Suprapubic skin (tissue), 4 donors: ENCODE data around the gene MFNG. TPM values are rescaled to one million over a fixed set of nuclear protein-coding genes. Genes with fewer than 3 reads are reported as not detected.

Source experiments
- DNase-seq, 2 donors: peaks; one replicate each; pipeline ENCODE4 v3.0.0-alpha.2; 2019; ENCODE audit warnings: low spot score in 2 of 2
- H3K27ac ChIP-seq: fragments of 200-600 bp; sonication (generic); one replicate; pipeline ENCODE4 v1.5.1; 2019
- H3K27me3 ChIP-seq: fragments of 200-600 bp; sonication (generic); one replicate; pipeline ENCODE4 v1.5.1; 2019
- H3K36me3 ChIP-seq: fragments of 200-600 bp; sonication (generic); one replicate; pipeline ENCODE4 v1.5.1; 2019
- H3K4me1 ChIP-seq: fragments of 200-600 bp; sonication (generic); one replicate; pipeline ENCODE4 v1.5.1; 2019
- H3K4me3 ChIP-seq: fragments of 200-600 bp; sonication (generic); one replicate; pipeline ENCODE4 v1.5.1; 2019; ENCODE audit warnings: mild to moderate bottlenecking
- H3K9me3 ChIP-seq: fragments of 200-600 bp; sonication (generic); one replicate; pipeline ENCODE4 v1.5.1; 2019
- EP300 ChIP-seq: sonication (generic); formaldehyde crosslinking; IDR thresholded peaks from one replicate; pipeline ENCODE4 v1.6.1; 2017; ENCODE audit warnings: antibody characterized with exemption
- POLR2A ChIP-seq, 2 donors: fragments of 450-650 bp; IDR thresholded peaks; one replicate each; pipeline ENCODE4 v1.6.1; 2017; ENCODE audit warnings: antibody characterized with exemption in 2 of 2, mild to moderate bottlenecking in 2 of 2, moderate library complexity in 2 of 2
- POLR2AphosphoS5 ChIP-seq, 3 donors: sonication (generic); formaldehyde crosslinking; IDR thresholded peaks; one replicate each; pipeline ENCODE4 v1.6.1; 2017; ENCODE audit warnings: antibody characterized with exemption in 3 of 3
- WGBS: methylation state at CpG from one replicate; pipeline ENCODE4 v1.1.5; 2018; 5-methylcytosine and 5-hydroxymethylcytosine counted together
- total RNA-seq, 4 donors: library from RNA; depleted of rRNA; stranded (reverse); fragments of >200 nt; gene quantifications; one replicate each; pipeline ENCODE4 v1.1.0, GENCODE V29; 2016
- TF ChIP-seq, protein P1 (sequence below), 2 donors: fragments of 200-600 bp in 1 of 2; fragments of 450-650 bp in 1 of 2; sonication (generic) in 1 of 2; IDR thresholded peaks; one replicate each; pipeline ENCODE4 v1.5.1; 2016 to 2019; ENCODE audit warnings: antibody characterized with exemption in 2 of 2, mild to moderate bottlenecking in 1 of 2, moderate library complexity in 1 of 2

The MFNG gene
- total RNA-seq, 4 donors from 2014 or later, result 3.5 to 8.6 (median 4.9) TPM

DNA sequence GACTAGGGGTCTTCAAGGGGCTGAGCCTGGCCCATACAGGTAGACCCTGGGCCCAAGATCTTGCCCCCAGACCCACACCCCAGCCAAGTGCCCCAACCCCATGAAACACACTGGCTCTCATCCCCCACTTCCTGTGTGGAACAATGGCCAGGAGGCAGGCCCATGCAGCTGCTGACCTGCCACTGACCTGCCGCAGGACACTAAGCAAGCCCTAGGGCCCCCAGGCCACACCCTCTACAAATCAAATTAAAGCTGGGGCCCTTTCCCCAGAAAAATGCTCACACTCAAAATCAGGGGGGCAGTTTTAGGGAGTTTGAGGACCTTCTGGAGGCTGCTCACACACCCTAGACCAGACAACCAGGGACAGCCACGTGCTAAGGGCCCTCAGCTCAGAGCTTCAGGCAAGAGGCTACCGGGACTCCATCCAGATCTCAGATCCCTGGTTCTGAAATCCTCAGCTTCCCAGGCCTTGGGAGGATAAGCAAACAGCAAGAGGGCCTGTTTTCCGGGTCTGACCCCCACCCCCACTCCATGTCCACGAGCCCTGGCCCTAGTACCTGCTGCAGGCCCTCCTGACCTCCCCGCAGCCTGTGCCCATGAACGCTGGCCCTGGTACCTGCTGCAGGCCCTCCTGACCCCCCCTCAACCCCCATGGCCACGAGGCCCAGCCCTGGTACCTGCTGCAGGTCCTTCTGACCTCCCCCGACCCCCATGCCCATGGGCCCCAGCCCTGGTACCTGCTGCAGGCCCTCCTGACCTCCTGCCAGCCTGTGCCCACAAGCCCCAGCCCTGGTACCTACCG, 23.1 kb upstream of the MFNG start:
- Histone ChIP-seq H3K27me3 (no peaks in the 10 kb centered on the region), H3K27ac (peak overlapping the region; percentile 41), H3K36me3 (no peaks in the 10 kb centered on the region), H3K4me3 (no peak overlapping the region), H3K4me1 (peaks cover 48% of the 10 kb centered on the region), H3K9me3 (no peaks in the 10 kb centered on the region)
- no peak for DNase-seq
- TF ChIP-seq, protein P1, sequence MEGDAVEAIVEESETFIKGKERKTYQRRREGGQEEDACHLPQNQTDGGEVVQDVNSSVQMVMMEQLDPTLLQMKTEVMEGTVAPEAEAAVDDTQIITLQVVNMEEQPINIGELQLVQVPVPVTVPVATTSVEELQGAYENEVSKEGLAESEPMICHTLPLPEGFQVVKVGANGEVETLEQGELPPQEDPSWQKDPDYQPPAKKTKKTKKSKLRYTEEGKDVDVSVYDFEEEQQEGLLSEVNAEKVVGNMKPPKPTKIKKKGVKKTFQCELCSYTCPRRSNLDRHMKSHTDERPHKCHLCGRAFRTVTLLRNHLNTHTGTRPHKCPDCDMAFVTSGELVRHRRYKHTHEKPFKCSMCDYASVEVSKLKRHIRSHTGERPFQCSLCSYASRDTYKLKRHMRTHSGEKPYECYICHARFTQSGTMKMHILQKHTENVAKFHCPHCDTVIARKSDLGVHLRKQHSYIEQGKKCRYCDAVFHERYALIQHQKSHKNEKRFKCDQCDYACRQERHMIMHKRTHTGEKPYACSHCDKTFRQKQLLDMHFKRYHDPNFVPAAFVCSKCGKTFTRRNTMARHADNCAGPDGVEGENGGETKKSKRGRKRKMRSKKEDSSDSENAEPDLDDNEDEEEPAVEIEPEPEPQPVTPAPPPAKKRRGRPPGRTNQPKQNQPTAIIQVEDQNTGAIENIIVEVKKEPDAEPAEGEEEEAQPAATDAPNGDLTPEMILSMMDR (IDR thresholded peaks at IDR 0.05), result no peak
- TF ChIP-seq POLR2A (IDR thresholded peaks at IDR 0.05) (no peak), EP300 (no peak)
- 58% methylated on average over 7 of the region's 10 CpGs for WGBS

DNA sequence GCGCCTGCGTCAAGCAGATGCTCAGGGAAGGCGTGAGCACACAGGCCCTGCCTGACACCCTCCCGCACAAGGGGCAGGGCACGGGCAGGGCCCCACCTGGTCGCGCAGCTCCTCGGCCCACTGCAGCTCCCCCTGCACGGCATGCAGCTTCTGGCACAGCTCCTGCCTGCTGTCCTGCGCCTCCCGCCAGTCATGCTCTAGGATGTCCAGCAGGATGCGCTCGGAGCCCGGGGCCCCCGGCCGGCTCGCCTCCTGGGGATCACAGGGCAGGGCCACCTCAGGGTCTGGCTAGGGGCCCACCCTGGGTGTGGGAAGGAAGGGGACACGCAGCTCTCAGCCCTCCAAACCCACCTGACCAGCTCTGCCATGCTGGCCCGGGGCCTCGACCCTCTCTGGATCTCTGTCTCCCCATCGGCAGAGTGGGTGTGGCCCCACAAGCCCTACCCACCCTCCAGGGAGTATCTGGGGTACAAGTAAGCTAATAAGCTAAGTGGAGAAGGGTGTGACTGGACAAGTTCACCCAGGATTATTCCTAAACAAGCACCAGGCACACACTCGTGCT, 22.3 kb upstream of the MFNG start:
- H3K4me1 ChIP-seq, result peaks cover 56% of the 10 kb centered on the region
- WGBS, result 44% methylated on average over 13 of the region's 22 CpGs
- no peak for DNase-seq
- H3K4me3 ChIP-seq, result no peak overlapping the region
- TF ChIP-seq, protein P1 (IDR thresholded peaks at IDR 0.05), result no peak
- TF ChIP-seq POLR2A (IDR thresholded peaks at IDR 0.05) (no peak), EP300 (no peak), POLR2AphosphoS5 (IDR thresholded peaks at IDR 0.05) (no peak)
- no peaks in the 10 kb centered on the region for H3K9me3 ChIP-seq
- H3K36me3 ChIP-seq, result no peaks in the 10 kb centered on the region
- peak overlapping the region; percentile 41 for H3K27ac ChIP-seq
- H3K27me3 ChIP-seq, result no peaks in the 10 kb centered on the region

DNA sequence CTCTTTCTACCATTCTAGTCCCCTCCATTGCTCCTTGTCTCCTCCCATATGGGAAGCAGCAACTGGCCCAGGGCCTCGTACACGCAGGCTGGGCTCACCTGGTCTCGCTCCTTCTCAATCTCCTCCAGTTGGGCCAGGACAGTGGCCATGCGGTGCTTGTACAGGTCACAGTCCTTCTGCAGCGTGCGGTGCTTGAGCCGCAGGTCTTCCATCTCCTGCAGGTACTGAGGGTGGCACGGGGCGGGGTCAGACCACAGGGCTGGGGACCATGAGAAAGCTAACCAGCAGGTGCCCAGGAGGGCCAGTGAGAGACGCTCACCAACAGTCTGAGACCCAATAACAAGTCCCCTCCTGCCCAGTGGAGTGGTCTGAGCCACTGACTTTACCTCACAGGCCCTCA, 21.5 kb upstream of the MFNG start:
- TF ChIP-seq, protein P1 (IDR thresholded peaks at IDR 0.05), result no peak
- TF ChIP-seq EP300 (no peak), POLR2AphosphoS5 (IDR thresholded peaks at IDR 0.05) (no peak), POLR2A (IDR thresholded peaks at IDR 0.05) (no peak)
- no peaks in the 10 kb centered on the region for H3K36me3 ChIP-seq
- 96% methylated on average over 10 of the region's 10 CpGs for WGBS

DNA sequence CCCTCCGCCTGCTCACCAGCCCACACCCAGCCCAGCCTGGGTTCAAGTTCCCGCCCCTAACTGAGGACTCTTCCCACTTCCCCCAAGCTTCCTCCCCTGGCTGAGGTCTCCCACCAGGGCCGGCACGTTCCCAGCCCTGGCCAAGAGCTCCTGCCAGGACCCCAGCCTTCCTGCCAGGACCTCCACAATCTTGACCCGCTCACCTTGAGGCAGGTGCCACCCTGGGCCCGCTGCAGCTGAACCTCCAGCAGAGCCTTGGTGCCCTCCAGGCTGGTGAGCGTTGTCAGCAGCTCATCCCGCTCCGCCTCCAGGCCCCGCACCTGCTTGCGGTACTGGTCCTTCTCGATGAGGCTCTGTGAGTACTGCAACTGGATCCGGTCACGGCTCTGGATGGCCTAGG, 19.8 kb upstream of the MFNG start:
- no peaks in the 10 kb centered on the region for H3K36me3 ChIP-seq
- H3K9me3 ChIP-seq, result no peaks in the 10 kb centered on the region
- H3K4me3 ChIP-seq, result no peak overlapping the region
- peaks cover 63% of the 10 kb centered on the region for H3K4me1 ChIP-seq
- H3K27me3 ChIP-seq, result no peaks in the 10 kb centered on the region
- TF ChIP-seq POLR2AphosphoS5 (IDR thresholded peaks at IDR 0.05) (no peak), POLR2A (IDR thresholded peaks at IDR 0.05) (no peak), EP300 (no peak)
- TF ChIP-seq, protein P1 (IDR thresholded peaks at IDR 0.05), result no peak
- WGBS, result 93% methylated on average over 14 of the region's 14 CpGs
- no peak overlapping the region for H3K27ac ChIP-seq
- DNase-seq, result no peak

More for the DNA sequence above, 21.5 kb upstream of the MFNG start:
- peaks cover 57% of the 10 kb centered on the region for H3K4me1 ChIP-seq
- H3K27me3 ChIP-seq, result no peaks in the 10 kb centered on the region
- H3K4me3 ChIP-seq, result no peak overlapping the region
- no peak overlapping the region for H3K27ac ChIP-seq
- DNase-seq, result no peak
- H3K9me3 ChIP-seq, result no peaks in the 10 kb centered on the region

DNA sequence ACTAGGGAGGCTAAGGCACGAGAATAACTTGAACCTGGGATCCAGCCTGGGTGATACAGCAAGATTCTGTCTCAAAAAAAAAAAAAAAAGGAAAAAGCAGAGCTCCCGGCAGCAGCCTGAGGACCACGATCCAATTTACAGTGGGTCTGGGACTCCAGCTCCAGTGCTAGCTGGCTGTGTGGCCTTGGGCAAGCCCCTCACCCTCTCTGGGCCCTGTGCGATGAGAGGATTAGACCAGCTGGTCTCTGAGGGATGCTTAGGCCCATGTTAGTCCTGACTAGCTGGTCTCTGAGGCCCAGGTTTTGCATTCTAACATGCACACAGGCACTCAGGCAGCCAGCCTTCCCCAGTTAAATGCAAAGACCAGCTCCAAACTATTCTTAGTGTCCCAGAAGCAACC, 19.4 kb upstream of the MFNG start:
- no peaks in the 10 kb centered on the region for H3K27me3 ChIP-seq
- no peak overlapping the region for H3K4me3 ChIP-seq
- H3K36me3 ChIP-seq, result no peaks in the 10 kb centered on the region
- H3K9me3 ChIP-seq, result no peaks in the 10 kb centered on the region
- TF ChIP-seq EP300, result no peak
- 86% methylated on average over 4 of the region's 4 CpGs for whole genome bisulfite sequencing
- no peak for DNase-seq
- H3K27ac ChIP-seq, result no peak overlapping the region
- peaks cover 67% of the 10 kb centered on the region for H3K4me1 ChIP-seq
